ENCODE measurements around the gene CLEC16A. TPM values are rescaled to one million over a fixed set of nuclear protein-coding genes. Genes with fewer than 3 reads are reported as not detected.
A peak's percentile ranks its signal among the peaks of the same experiment; 100 is the strongest.

CLEC16A gene
- total and polyA plus RNA-seq, 2 experiments from 2014 or later = 9.9 to 24.1 TPM

GRCh38 chr16:11067697-11068141 is 123.4 kb downstream of the CLEC16A start:
- no peaks in the 10 kb centered on the region for H3K9me3 Mint-ChIP-seq
- no peak for DNase-seq (ENCODE audit: low spot score)
- H3F3A ChIP-seq (replicated peaks; ENCODE audit: low read depth) = no peaks in the 10 kb centered on the region

GRCh38 chr16:11071829-11072228 is 127.5 kb downstream of the CLEC16A start:
- no peaks in the 10 kb centered on the region for H3K9me3 Mint-ChIP-seq
- H3K27ac Mint-ChIP-seq = no peak overlapping the region
- H3K36me3 Mint-ChIP-seq (ENCODE audit: low read depth) = no peaks in the 10 kb centered on the region
- H4K20me1 ChIP-seq (replicated peaks; ENCODE audit: insufficient read depth) = no peaks in the 10 kb centered on the region
- no peak overlapping the region for H3K4me3 Mint-ChIP-seq
- no peaks in the 10 kb centered on the region for H3K79me2 ChIP-seq (replicated peaks; ENCODE audit: insufficient read depth)
- H2AFZ ChIP-seq = no peak overlapping the region
- H3K4me1 Mint-ChIP-seq = peaks cover 11% of the 10 kb centered on the region
- H3K27me3 ChIP-seq (ENCODE audit: insufficient read depth) = no peaks in the 10 kb centered on the region
- no peaks in the 10 kb centered on the region for H3K9me2 ChIP-seq (ENCODE audit: insufficient read depth)
- DNase-seq (ENCODE audit: low spot score) = no peak
- peaks cover 4% of the 10 kb centered on the region; the same call in 1 of the 2 replicates for H3K4me1 ChIP-seq (ENCODE audit: insufficient read depth)
- H3K27ac ChIP-seq (ENCODE audit: low read depth) = no peak overlapping the region
- no peak for ATAC-seq
- H3K27me3 Mint-ChIP-seq (ENCODE audit: insufficient read depth, low read depth, poor library complexity) = peaks cover 3% of the 10 kb centered on the region
- no peak overlapping the region for H3K4me3 ChIP-seq
- H3K4me2 ChIP-seq = no peak overlapping the region
- H3F3A ChIP-seq (replicated peaks; ENCODE audit: low read depth) = no peaks in the 10 kb centered on the region
- TF ChIP-seq POLR2AphosphoS5 (IDR thresholded peaks at IDR 0.05; ENCODE audit: low read depth) (no peak), ETS1 (IDR thresholded peaks at IDR 0.05) (no peak), CREB1 (CRISPR knock-in tag; IDR thresholded peaks at IDR 0.05; ENCODE audit: low read depth) (no peak)
- H3K36me3 ChIP-seq (ENCODE audit: insufficient read depth) = no peaks in the 10 kb centered on the region; the same call in 1 of the 2 replicates

More at GRCh38 chr16:11067697-11068141, 123.4 kb downstream of the CLEC16A start:
- Histone ChIP-seq H3K36me3 (ENCODE audit: insufficient read depth) (no peaks in the 10 kb centered on the region), H3K27ac (ENCODE audit: low read depth) (no peak overlapping the region), H3K9me2 (ENCODE audit: insufficient read depth) (no peaks in the 10 kb centered on the region), H3K4me3 (no peak overlapping the region), H3K27me3 (ENCODE audit: insufficient read depth) (no peaks in the 10 kb centered on the region), H3K4me2 (no peak overlapping the region), H4K20me1 (replicated peaks; ENCODE audit: insufficient read depth) (no peaks in the 10 kb centered on the region), H3K4me1 (ENCODE audit: insufficient read depth) (no peaks in the 10 kb centered on the region), H2AFZ (no peak overlapping the region), H3K79me2 (replicated peaks; ENCODE audit: insufficient read depth) (no peaks in the 10 kb centered on the region)
- H3K4me3 Mint-ChIP-seq = no peak overlapping the region
- no peak for ATAC-seq
- no peak overlapping the region for H3K27ac Mint-ChIP-seq
- H3K27me3 Mint-ChIP-seq (ENCODE audit: insufficient read depth, low read depth, poor library complexity) = peaks cover 3% of the 10 kb centered on the region
- H3K4me1 Mint-ChIP-seq = peaks cover 8% of the 10 kb centered on the region
- H3K36me3 Mint-ChIP-seq (ENCODE audit: low read depth) = no peaks in the 10 kb centered on the region
- TF ChIP-seq STAT1 (IDR thresholded peaks at IDR 0.05; ENCODE audit: unreplicated experiment) (no peak), ZNF114 (CRISPR knock-in tag; IDR thresholded peaks at IDR 0.05) (no peak), EZH2phosphoT487 (IDR thresholded peaks at IDR 0.05; ENCODE audit: unreplicated experiment) (no peak)

- H3K36me3 Mint-ChIP-seq (ENCODE audit: low read depth) = no peaks in the 10 kb centered on the region
- no peak overlapping the region for H3K4me3 ChIP-seq
- H4K20me1 ChIP-seq (replicated peaks; ENCODE audit: insufficient read depth) = no peaks in the 10 kb centered on the region
- no peaks in the 10 kb centered on the region for H3K9me2 ChIP-seq (ENCODE audit: insufficient read depth)
- H3K27me3 Mint-ChIP-seq (ENCODE audit: insufficient read depth, low read depth, poor library complexity) = peaks cover 3% of the 10 kb centered on the region
- H3K4me2 ChIP-seq = no peak overlapping the region
- H3K27ac Mint-ChIP-seq = no peak overlapping the region
- DNase-seq (ENCODE audit: low spot score) (no peak), ATAC-seq (no peak)
- H3K27ac ChIP-seq (ENCODE audit: low read depth) = peak overlapping the region; percentile 39; the same call in 1 of the 2 replicates
- peaks cover 4% of the 10 kb centered on the region; the same call in 1 of the 2 replicates for H3K4me1 ChIP-seq (ENCODE audit: insufficient read depth)
- H3K79me2 ChIP-seq (replicated peaks; ENCODE audit: insufficient read depth) = no peaks in the 10 kb centered on the region
- H2AFZ ChIP-seq = no peak overlapping the region
- no peaks in the 10 kb centered on the region; the same call in 1 of the 2 replicates for H3K36me3 ChIP-seq (ENCODE audit: insufficient read depth)
- H3K27me3 ChIP-seq (ENCODE audit: insufficient read depth) = no peaks in the 10 kb centered on the region
- no peaks in the 10 kb centered on the region for H3F3A ChIP-seq (replicated peaks; ENCODE audit: low read depth)
- peaks cover 11% of the 10 kb centered on the region for H3K4me1 Mint-ChIP-seq
- H3K4me3 Mint-ChIP-seq = no peak overlapping the region
- no peaks in the 10 kb centered on the region for H3K9me3 Mint-ChIP-seq
- TF ChIP-seq NANOG (IDR thresholded peaks at IDR 0.05; ENCODE audit: borderline replicate concordance) (no peak), ZNF331 (CRISPR knock-in tag; IDR thresholded peaks at IDR 0.05; ENCODE audit: low read depth) (no peak), EZH2 (IDR thresholded peaks at IDR 0.05; ENCODE audit: low read depth, unreplicated experiment) (no peak), ETS1 (IDR thresholded peaks at IDR 0.05) (no peak)
Measured at GRCh38 chr16:11072420-11073153, 128.2 kb downstream of the CLEC16A start.

Measured in GM23338 (cell line).